Natural killer cell (primary cell): ENCODE data around the gene SOSTDC1. TPM values are rescaled to one million over a fixed set of nuclear protein-coding genes. Genes with fewer than 3 reads are reported as not detected.
A peak's percentile ranks its signal among the peaks of the same experiment; 100 is the strongest.
"Not testable (repeated sequence)": the region's sequence is repeated elsewhere in the genome, so short reads cannot be mapped to it uniquely, and the experiment has no call there.

Experiments used
- ATAC-seq, 3 donors: fragments of 150-1000 bp in 2 of 3; fragments of 200-7000 bp in 1 of 3; cut with Tn5 transposase; 1 replicate in 1 of 3; 2 replicates in 2 of 3; pipeline ENCODE4 v1.10.0; 2021; ENCODE audit warnings: mild to moderate bottlenecking in 2 of 3, moderate library complexity in 2 of 3
- DNase-seq, 2 donors: peaks; one replicate each; pipeline versions ENCODE4 v3.0.0 to v3.0.0-alpha.2; 2013 to 2021; ENCODE audit warnings: mixed read lengths in 1 of 2
- H3K27ac ChIP-seq: one replicate; pipeline ENCODE4 v1.5.1; 2013; ENCODE audit warnings: mild to moderate bottlenecking, low read length
- H3K27me3 ChIP-seq: one replicate; pipeline ENCODE4 v1.6.1; 2013; ENCODE audit warnings: low read length; ENCODE audit not compliant: control insufficient read depth, insufficient read depth
- H3K36me3 ChIP-seq: one replicate; pipeline ENCODE4 v1.6.1; 2013; ENCODE audit warnings: low read length; ENCODE audit not compliant: control insufficient read depth, insufficient read depth
- H3K4me1 ChIP-seq: one replicate; pipeline ENCODE4 v1.6.1; 2013; ENCODE audit warnings: low read length; ENCODE audit not compliant: control insufficient read depth, insufficient read depth
- H3K4me3 ChIP-seq: one replicate; pipeline ENCODE4 v1.5.1; 2013; ENCODE audit warnings: low read length
- H3K9me3 ChIP-seq: one replicate; pipeline ENCODE4 v1.6.1; 2013; ENCODE audit warnings: low read length; ENCODE audit not compliant: control insufficient read depth, insufficient read depth
- H3K27ac Mint-ChIP-seq, 2 donors: one replicate each; pipeline ENCODE4 v1.8.0; 2022; ENCODE audit warnings: mild to moderate bottlenecking in 2 of 2, mixed read lengths in 2 of 2, moderate library complexity in 1 of 2
- H3K27me3 Mint-ChIP-seq, 2 donors: one replicate each; pipeline ENCODE4 v1.8.0; 2022; ENCODE audit warnings: low read depth in 2 of 2, mixed read lengths in 2 of 2
- H3K36me3 Mint-ChIP-seq: one replicate; pipeline ENCODE4 v1.8.0; 2022; ENCODE audit warnings: mixed read lengths
- H3K4me1 Mint-ChIP-seq, 2 donors: one replicate each; pipeline ENCODE4 v1.8.0; 2022; ENCODE audit warnings: mixed read lengths in 2 of 2
- H3K4me3 Mint-ChIP-seq: one replicate; pipeline ENCODE4 v1.8.0; 2022; ENCODE audit warnings: mild to moderate bottlenecking, moderate library complexity, mixed read lengths
- H3K9me3 Mint-ChIP-seq, 2 donors: one replicate each; pipeline ENCODE4 v1.8.0; 2022; ENCODE audit warnings: mixed read lengths in 2 of 2
- WGBS: methylation state at CpG from one replicate; pipeline ENCODE4 v1.1.7; 2013; ENCODE audit warnings: missing lambda C conversion rate; ENCODE audit not compliant: insufficient coverage; 5-methylcytosine and 5-hydroxymethylcytosine counted together
- intact Hi-C: fragments of 100-400 bp; cut with micrococcal nuclease; formaldehyde crosslinking; loops from one replicate; pipeline ENCODE4 v1.14.2; 2022
- total RNA-seq, 4 donors: library from RNA; stranded (reverse); fragments of 120-200 nt in 1 of 4; gene quantifications; one replicate each; pipeline versions ENCODE4 v1.2.3 to v1.2.4, GENCODE V29; 2013 to 2022
- TF ChIP-seq, protein P1 (sequence below): fragments of 200-600 bp; IDR thresholded peaks from one replicate; pipeline ENCODE4 v1.8.0; 2022; ENCODE audit warnings: antibody characterized with exemption

Gene SOSTDC1
- total RNA-seq, 3 donors from 2014 or later (not counting 1 experiment from before 2014, with no cell fraction given), result not detected

- Histone ChIP-seq H3K36me3 (no peaks in the 10 kb centered on the region), H3K9me3 (no peaks in the 10 kb centered on the region), H3K4me3 (no peak overlapping the region), H3K27me3 (peaks cover 5% of the 10 kb centered on the region), H3K27ac (no peak overlapping the region), H3K4me1 (no peaks in the 10 kb centered on the region)
- TF ChIP-seq, protein P1, sequence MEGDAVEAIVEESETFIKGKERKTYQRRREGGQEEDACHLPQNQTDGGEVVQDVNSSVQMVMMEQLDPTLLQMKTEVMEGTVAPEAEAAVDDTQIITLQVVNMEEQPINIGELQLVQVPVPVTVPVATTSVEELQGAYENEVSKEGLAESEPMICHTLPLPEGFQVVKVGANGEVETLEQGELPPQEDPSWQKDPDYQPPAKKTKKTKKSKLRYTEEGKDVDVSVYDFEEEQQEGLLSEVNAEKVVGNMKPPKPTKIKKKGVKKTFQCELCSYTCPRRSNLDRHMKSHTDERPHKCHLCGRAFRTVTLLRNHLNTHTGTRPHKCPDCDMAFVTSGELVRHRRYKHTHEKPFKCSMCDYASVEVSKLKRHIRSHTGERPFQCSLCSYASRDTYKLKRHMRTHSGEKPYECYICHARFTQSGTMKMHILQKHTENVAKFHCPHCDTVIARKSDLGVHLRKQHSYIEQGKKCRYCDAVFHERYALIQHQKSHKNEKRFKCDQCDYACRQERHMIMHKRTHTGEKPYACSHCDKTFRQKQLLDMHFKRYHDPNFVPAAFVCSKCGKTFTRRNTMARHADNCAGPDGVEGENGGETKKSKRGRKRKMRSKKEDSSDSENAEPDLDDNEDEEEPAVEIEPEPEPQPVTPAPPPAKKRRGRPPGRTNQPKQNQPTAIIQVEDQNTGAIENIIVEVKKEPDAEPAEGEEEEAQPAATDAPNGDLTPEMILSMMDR, result no peak
- 100% methylated on average over 1 of the region's 2 CpGs for WGBS
- Mint-ChIP-seq H3K4me1 (peaks cover under 1 to 8% of the 10 kb centered on the region in 2 donors), H3K4me3 (no peak overlapping the region), H3K27me3 (peaks cover 0 to 22% of the 10 kb centered on the region in 2 donors), H3K27ac (no peak overlapping the region), H3K36me3 (no peaks in the 10 kb centered on the region), H3K9me3 (peaks cover 0 to 2% of the 10 kb centered on the region in 2 donors)
- DNase-seq (no peak), ATAC-seq (no peak)
- intact Hi-C loops, result no loop called here
These were observed 4.6 kb downstream of the SOSTDC1 start for GRCh38 chr7:16460789-16461493.

GRCh38 chr7:16456303-16456702, 9.2 kb downstream of the SOSTDC1 start:
- DNase-seq, H3K4me3 ChIP-seq, H3K36me3 Mint-ChIP-seq, H3K4me3 Mint-ChIP-seq, H3K4me1 ChIP-seq, H3K27ac Mint-ChIP-seq, H3K27me3 Mint-ChIP-seq, H3K27me3 ChIP-seq, H3K36me3 ChIP-seq, H3K9me3 Mint-ChIP-seq, ATAC-seq, intact Hi-C loops, H3K27ac ChIP-seq, H3K9me3 ChIP-seq, H3K4me1 Mint-ChIP-seq: not testable (repeated sequence)
- no CpG with 5 or more reads among the region's 1 CpG for WGBS

DNA sequence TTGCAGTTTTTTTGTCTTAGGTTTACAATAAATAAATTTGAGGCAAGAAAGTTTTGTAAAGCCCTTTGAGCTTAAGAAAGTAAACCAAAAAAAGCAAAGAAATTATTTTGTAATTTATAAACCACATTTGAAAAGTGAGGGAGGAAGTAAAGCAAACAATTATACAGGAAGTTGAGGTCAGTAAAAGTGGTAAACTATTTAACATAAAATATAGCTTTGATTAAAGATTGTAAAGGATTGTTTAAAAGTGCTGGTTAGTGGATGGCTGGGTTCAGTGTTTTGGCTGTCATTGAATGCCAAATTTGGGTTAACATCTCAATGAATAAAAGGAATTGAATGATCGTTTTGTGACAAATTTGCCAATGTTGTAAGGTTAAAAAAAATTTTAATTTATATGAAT, 9.9 kb downstream of the SOSTDC1 start:
- no peak for ATAC-seq
- Histone ChIP-seq H3K9me3 (no peaks in the 10 kb centered on the region), H3K4me1 (no peaks in the 10 kb centered on the region), H3K36me3 (no peaks in the 10 kb centered on the region), H3K27me3 (no peaks in the 10 kb centered on the region), H3K4me3 (no peak overlapping the region), H3K27ac (no peak overlapping the region)
- Mint-ChIP-seq H3K4me1 (peaks cover 9 to 10% of the 10 kb centered on the region in 2 donors), H3K27me3 (no peaks in the 10 kb centered on the region), H3K27ac (no peak overlapping the region), H3K4me3 (peak overlapping the region; percentile 18), H3K9me3 (peaks cover 0 to 2% of the 10 kb centered on the region in 2 donors), H3K36me3 (no peaks in the 10 kb centered on the region)
- intact Hi-C loops, result no loop called here
- WGBS, result no CpG with 5 or more reads among the region's 1 CpG
- TF ChIP-seq, protein P1, result no peak
- no peak for DNase-seq

DNA sequence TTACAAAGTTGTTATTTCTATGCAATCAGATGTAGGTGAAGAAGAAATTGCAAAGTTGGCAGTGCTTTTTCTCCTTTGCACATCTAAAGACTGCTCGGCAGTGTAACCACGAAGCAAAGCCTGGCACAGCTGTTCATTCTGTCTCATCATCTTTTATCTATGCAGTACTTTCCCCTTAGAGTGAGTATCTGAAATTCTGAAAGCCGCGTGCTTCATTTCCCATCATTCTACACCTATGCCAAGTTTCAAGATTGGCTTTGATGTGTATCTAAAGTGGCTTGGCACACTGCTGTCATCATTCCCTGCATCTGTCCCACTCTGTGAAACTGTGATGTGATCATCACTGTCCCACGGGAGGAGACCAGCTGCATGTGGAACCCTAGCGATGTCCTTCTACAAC, 15.2 kb downstream of the SOSTDC1 start:
- intact Hi-C loops, result no loop called here
- no peaks in the 10 kb centered on the region for H3K9me3 Mint-ChIP-seq
- WGBS, result 78% methylated on average over 5 of the region's 6 CpGs

More for the DNA sequence above, 15.2 kb downstream of the SOSTDC1 start:
- H3K36me3 ChIP-seq, result no peaks in the 10 kb centered on the region
- Mint-ChIP-seq H3K4me3 (no peak overlapping the region), H3K36me3 (no peaks in the 10 kb centered on the region), H3K4me1 (peaks cover 2 to 4% of the 10 kb centered on the region in 2 donors), H3K27me3 (no peaks in the 10 kb centered on the region), H3K27ac (no peak overlapping the region)
- TF ChIP-seq, protein P1, result no peak
- H3K27me3 ChIP-seq, result no peaks in the 10 kb centered on the region
- no peak overlapping the region for H3K27ac ChIP-seq
- ATAC-seq (no peak), DNase-seq (no peak)
- no peaks in the 10 kb centered on the region for H3K9me3 ChIP-seq
- H3K4me1 ChIP-seq, result no peaks in the 10 kb centered on the region
- H3K4me3 ChIP-seq, result no peak overlapping the region
